GM19463 (cell line): Measurements from ENCODE around the gene FRK.
A peak's percentile ranks its signal among the peaks of the same experiment; 100 is the strongest.
"Not testable (repeated sequence)": the region's sequence is repeated elsewhere in the genome, so short reads cannot be mapped to it uniquely, and the experiment has no call there.

ENCODE experiments used
- ATAC-seq: cut with Tn5 transposase; IDR thresholded peaks from one replicate; pipeline ENCODE4 v1.9.1; 2021; ENCODE audit warnings: mild to moderate bottlenecking, moderate library complexity; ENCODE audit not compliant: unreplicated experiment

The FRK gene

DNA sequence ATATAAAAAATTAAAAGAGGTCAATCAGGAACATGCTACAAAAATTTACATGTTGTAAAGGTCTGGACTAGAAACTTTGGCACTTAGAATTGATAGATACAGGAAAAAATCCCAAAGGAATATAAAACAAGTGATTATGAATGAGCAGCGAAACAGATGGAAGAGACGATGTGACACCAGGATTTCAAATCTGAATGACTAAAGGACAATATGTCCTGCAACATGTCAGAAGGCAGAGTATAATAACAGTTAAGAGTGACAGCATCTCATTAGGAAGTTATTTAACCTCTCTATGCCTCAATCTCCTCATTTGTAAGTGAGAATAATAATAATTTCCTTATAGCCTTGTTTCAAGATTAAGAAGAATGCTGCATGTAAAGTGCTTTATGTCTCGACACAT lies 50.3 kb downstream of the FRK start:
- ATAC-seq: no peak

DNA sequence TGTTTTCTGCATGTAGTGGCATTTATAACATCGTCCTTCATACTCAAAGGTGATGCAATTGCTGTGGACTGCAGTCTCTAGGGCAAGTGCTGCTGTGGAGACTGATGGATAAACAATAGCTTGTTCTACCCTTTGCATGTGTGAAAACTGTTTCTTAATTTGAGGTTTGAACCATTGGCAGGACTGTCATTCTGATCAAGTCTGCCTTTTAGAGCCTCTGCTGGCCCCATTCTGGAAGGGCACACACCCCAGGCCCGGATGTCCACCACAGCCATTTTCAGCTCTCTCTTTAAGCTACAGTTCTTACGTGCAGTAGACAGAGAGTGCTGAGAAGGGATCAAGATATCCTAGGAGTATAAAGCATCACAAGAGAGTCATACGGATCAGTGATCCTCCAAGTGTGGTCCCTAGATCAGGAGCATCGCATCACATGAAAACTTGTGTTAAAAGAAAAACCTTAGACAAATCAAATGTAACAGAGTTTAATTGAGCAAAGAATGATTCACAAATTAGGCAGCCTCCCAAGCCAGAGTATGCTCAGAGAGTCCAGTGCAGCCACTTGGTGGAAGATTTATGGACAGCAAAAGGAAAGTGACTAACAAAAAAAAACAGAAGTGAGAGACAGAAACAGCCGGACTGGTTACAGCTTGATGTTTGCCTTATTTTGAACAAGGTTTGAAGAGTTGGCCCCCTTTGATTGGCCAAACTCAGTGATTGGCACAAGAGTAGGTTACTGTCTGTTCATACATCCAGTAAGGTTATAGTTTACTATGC lies 52.0 kb downstream of the FRK start:
- ATAC-seq: peak; percentile 47

DNA sequence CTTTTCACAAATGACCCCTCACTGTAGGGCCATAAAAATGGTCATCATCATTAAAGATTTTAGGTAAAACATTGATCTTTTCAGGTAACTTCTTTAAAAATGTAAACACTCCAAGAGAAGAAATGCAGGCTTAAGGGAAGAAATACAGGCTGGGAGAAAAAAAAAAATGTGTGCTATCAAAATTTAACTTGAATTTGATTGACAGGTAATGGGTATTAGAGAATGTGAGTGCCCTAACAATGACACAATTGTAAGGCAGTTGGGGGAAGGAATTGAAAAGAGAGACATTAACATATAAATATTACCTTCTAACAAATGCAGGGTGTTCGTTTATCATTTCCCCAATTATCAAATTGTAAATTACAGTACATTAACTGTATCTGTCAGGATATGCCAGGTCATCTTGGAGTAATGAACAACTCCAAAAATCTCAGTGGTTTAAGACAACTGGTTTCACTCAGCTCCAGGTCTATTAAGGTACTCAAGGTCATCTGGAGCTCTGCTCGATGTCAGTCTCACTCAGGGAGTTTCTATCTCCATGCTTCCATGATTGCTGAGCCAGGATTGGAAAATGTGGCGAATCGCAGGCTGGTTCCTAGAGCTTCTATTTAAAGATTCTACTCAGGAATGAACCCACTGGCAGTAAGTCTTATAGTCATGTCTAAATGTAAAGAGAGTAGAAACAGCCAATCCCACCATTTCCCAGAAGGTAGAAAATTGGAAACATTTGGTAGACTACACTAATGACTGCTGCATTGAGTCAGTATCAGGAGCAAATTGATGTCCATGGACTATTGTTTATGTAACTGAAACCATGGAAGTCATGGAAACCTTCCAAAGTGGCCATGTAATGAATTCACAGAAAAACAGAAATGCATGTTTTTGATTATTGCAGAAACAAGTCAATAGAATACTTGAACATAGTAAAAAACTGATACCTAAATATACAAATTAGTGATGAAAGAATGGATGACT lies 55.6 kb downstream of the FRK start:
- ATAC-seq: no peak

- ATAC-seq: peak; percentile 88
Observed at GRCh38 chr6:116003668-116004067, 57.0 kb downstream of the FRK start.

DNA sequence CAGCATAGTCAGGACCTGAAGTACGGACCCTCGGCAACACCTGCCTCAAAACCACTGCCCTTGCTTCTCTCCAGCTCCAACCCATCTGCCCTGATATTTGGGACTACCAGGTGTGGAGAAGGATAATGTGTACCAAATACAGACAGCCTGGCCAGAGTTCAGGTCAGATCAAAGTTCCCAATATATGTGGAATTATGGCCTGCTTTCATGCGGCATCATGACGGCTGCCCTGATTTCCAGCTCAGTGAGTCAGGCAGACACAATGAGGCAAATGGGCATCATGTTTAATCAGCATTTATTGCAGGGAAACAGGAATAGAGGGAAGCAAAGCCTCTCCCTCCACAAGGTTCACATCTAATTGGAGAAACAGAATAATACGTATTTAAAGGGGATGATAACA lies 57.9 kb downstream of the FRK start:
- no peak for ATAC-seq

- no peak for ATAC-seq
Observed at GRCh38 chr6:115999235-115999634, 61.5 kb downstream of the FRK start.

DNA sequence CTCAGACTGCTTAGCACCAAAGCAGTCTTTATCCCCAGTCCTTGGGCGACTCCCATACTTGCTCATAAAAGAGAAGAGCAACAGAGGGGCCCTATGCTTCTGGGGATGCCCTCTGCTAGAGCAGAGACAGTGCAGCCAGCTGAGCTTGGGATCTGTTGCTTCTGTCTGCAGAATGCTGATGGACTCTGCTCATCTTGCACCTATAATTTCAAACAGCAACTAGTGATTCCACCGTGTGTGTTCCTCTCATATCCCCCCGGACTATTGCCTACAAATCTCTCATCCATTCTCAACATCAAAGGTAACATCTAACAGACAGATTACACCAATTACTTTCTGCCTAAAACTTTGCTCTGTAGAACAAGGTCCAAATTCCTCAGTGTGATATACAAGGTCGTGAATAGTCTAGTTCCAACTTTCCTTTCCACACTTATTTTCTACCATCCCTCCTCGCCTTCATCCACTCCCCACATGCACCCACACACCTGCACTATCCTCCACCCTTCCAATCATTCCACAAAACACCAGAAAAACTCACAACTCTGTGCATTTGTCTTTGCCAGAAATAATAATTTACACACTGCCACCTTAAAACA lies 62.6 kb downstream of the FRK start:
- ATAC-seq: no peak

GRCh38 chr6:115986026-115986425 lies 74.7 kb downstream of the FRK start:
- ATAC-seq: no peak

GRCh38 chr6:115984809-115985208 lies 75.9 kb downstream of the FRK start:
- ATAC-seq: no peak

DNA sequence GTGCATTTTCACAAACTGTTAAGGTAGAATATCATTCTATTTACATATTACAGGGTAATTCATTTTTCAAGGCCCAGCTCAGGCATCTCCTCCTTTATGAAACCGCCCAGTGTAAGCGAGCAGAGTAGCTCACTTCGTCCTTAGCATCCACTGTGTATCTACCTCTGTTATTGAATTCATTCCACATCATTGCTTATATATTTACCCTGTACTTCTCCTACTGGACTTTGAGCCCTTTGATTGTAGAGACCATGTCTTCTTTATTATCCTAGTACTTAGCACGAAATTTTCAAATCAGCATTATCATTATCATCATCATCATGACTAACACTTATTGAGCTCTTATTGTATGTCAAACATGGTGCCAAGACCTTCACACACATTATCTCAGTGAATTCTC lies 76.7 kb downstream of the FRK start:
- ATAC-seq: no peak

GRCh38 chr6:115982453-115982852 lies 78.2 kb downstream of the FRK start:
- no peak for ATAC-seq

GRCh38 chr6:115977220-115977619 lies 83.5 kb downstream of the FRK start:
- no peak for ATAC-seq

GRCh38 chr6:115976321-115976870 lies 84.3 kb downstream of the FRK start:
- no peak for ATAC-seq

GRCh38 chr6:115972679-115973078 lies 88.0 kb downstream of the FRK start:
- peak; percentile 60 for ATAC-seq

GRCh38 chr6:115971785-115972184 lies 88.9 kb downstream of the FRK start:
- ATAC-seq: no peak

GRCh38 chr6:115969930-115970273 lies 90.8 kb downstream of the FRK start:
- ATAC-seq: no peak

GRCh38 chr6:115969207-115969929 lies 91.3 kb downstream of the FRK start:
- no peak for ATAC-seq

GRCh38 chr6:115960286-115960685 lies 100.4 kb downstream of the FRK start:
- not testable (repeated sequence) for ATAC-seq

DNA sequence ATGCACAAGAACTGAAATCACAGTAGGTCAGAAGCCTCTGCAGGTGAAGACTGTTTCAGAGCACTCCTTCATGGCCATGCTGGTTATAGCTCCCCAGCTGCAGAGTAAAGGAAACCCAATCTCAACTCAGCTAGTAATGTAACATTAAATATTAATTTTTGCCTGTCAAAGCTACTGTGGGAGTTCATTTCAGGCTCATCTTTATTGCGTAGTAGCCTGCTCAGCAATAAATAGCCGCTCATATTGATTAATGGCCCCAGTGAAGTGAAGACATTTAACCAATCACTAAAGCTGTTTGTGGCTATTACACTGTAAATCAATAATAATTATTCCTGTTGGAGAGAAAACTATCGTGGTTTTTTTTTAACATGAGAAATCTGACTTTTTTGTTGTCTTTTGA lies 101.7 kb downstream of the FRK start:
- ATAC-seq: no peak

- ATAC-seq: no peak
Observed at GRCh38 chr6:115954740-115955139, 106.0 kb downstream of the FRK start.

DNA sequence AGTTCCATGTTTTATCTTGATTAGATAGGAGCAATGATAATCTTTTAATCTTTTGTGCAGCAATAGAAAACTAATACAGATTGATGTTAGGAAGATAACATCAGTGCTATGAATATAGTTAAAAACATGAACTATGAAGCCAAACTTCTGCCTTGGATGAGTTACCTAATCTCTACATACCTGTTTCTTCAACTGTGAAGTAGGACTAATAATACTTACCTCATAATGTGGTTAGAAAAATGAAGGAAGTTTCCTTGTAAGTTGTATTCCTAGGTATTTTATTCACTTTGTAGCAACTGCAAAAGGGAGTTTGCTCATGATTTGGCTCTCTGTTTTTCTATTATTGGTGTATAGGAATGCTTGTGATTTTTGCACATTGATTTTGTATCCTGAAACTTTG lies 111.9 kb downstream of the FRK start:
- no peak for ATAC-seq
